WTC11 (cell line): Measurements from ENCODE around the gene ARID3C. TPM values are rescaled to one million over a fixed set of nuclear protein-coding genes. Genes with fewer than 3 reads are reported as not detected.

ENCODE experiments used
- ATAC-seq: fragments of 200-7000 bp; cut with Tn5 transposase; 2 replicates; pipeline ENCODE4 v1.10.0; 2021; ENCODE audit warnings: mild to moderate bottlenecking, moderate library complexity
- CTCF ChIA-PET: fragments of 300-600 bp; sonication (Branson Sonifier 250); formaldehyde crosslinking; loops from one replicate; lab custom pipeline; 2021; ENCODE audit warnings: antibody characterized with exemption; lab: Charles Lee
- POLR2A ChIA-PET: fragments of 350-600 bp; sonication (Branson Sonifier 250); formaldehyde crosslinking; loops from one replicate; lab custom pipeline; 2021; ENCODE audit warnings: antibody characterized with exemption; lab: Charles Lee
- DNase-seq: peaks from one replicate; pipeline ENCODE4 v3.0.0; 2021; ENCODE audit warnings: low spot score
- H3K27ac Mint-ChIP-seq: 2 replicates; pipeline ENCODE4 v1.8.0; 2021; ENCODE audit warnings: mixed read lengths
- H3K27me3 Mint-ChIP-seq: 2 replicates; pipeline ENCODE4 v1.8.0; 2021; ENCODE audit warnings: low read depth, mild to moderate bottlenecking, moderate library complexity, mixed read lengths
- H3K36me3 Mint-ChIP-seq: 2 replicates; pipeline ENCODE4 v1.8.0; 2021; ENCODE audit warnings: mixed read lengths
- H3K4me1 Mint-ChIP-seq: 2 replicates; pipeline ENCODE4 v1.8.0; 2022; ENCODE audit warnings: mixed read lengths
- H3K4me3 Mint-ChIP-seq: 2 replicates; pipeline ENCODE4 v1.8.0; 2021; ENCODE audit warnings: mild to moderate bottlenecking, moderate library complexity, mixed read lengths
- H3K9me3 Mint-ChIP-seq: 2 replicates; pipeline ENCODE4 v1.8.0; 2021; ENCODE audit warnings: mixed read lengths
- ETV6 ChIP-seq: sonication (generic); formaldehyde crosslinking; IDR thresholded peaks from 2 replicates; pipeline ENCODE4 v1.8.1; 2022; ENCODE audit warnings: mild to moderate bottlenecking, missing genetic modification reagents
- FOXP1 ChIP-seq: sonication (generic); formaldehyde crosslinking; IDR thresholded peaks from 2 replicates; pipeline ENCODE4 v1.8.0; 2022; ENCODE audit warnings: missing genetic modification reagents, mild to moderate bottlenecking, moderate library complexity, borderline replicate concordance
- JUN ChIP-seq: sonication (generic); formaldehyde crosslinking; IDR thresholded peaks from 2 replicates; pipeline ENCODE4 v1.8.0; 2023; ENCODE audit warnings: mild to moderate bottlenecking, missing genetic modification reagents
- NFYB ChIP-seq: sonication (generic); formaldehyde crosslinking; conservative IDR thresholded peaks from 2 replicates; pipeline ENCODE4 v1.8.0; 2022; ENCODE audit warnings: low read depth, missing genetic modification reagents
- STAT6 ChIP-seq: sonication (generic); formaldehyde crosslinking; conservative IDR thresholded peaks from 2 replicates; pipeline ENCODE4 v1.8.1; 2023; ENCODE audit warnings: mild to moderate bottlenecking, low read depth, missing genetic modification reagents, moderate library complexity
- TEAD1 ChIP-seq: sonication (generic); formaldehyde crosslinking; IDR thresholded peaks from 2 replicates; pipeline ENCODE4 v1.8.0; 2022; ENCODE audit warnings: mild to moderate bottlenecking, missing genetic modification reagents
- ZBTB21 ChIP-seq: sonication (generic); formaldehyde crosslinking; IDR thresholded peaks from 2 replicates; pipeline ENCODE4 v1.8.1; 2023; ENCODE audit warnings: mild to moderate bottlenecking, missing genetic modification reagents, borderline replicate concordance
- ZNF232 ChIP-seq: sonication (generic); formaldehyde crosslinking; IDR thresholded peaks from 2 replicates; pipeline ENCODE4 v1.8.0; 2022; ENCODE audit warnings: mild to moderate bottlenecking, missing genetic modification reagents
- ZNF423 ChIP-seq: fragments of 250-450 bp; sonication (Bioruptor Pico); IDR thresholded peaks from 2 replicates; pipeline ENCODE4 v2.1.2; 2022; ENCODE audit warnings: mild to moderate bottlenecking, moderate library complexity
- total RNA-seq: library from RNA; stranded (reverse); gene quantifications from 3 replicates; pipeline ENCODE4 v1.2.3, GENCODE V29; 2021
- TF ChIP-seq, protein P1 (sequence below): sonication (generic); formaldehyde crosslinking; IDR thresholded peaks from 2 replicates; pipeline ENCODE4 v1.8.0; 2022; ENCODE audit warnings: mild to moderate bottlenecking, missing genetic modification reagents
- TF ChIP-seq, protein P2 (sequence below): sonication (generic); formaldehyde crosslinking; IDR thresholded peaks from 2 replicates; pipeline ENCODE4 v1.8.0; 2022; ENCODE audit warnings: missing genetic modification reagents
- TF ChIP-seq, protein P3 (sequence below): sonication (generic); formaldehyde crosslinking; IDR thresholded peaks from 2 replicates; pipeline ENCODE4 v1.8.0; 2022; ENCODE audit warnings: mild to moderate bottlenecking, missing genetic modification reagents
- TF ChIP-seq, protein P4 (sequence below): fragments of 250-450 bp; sonication (Bioruptor Pico); conservative IDR thresholded peaks from 2 replicates; pipeline ENCODE4 v1.9.0; 2021; ENCODE audit warnings: mild to moderate bottlenecking

ARID3C gene
- total RNA-seq, 1 experiment from 2014 or later, result 0.15 TPM

GRCh38 chr9:34611811-34612787 lies 16.8 kb downstream of the ARID3C start, which contains the start of gene RPP25L (continued):
- TF ChIP-seq ZNF423 (no peak), JUN (CRISPR knock-in tag) (no peak), TEAD1 (CRISPR knock-in tag) (peak; percentile 53; the same call in 1 of the 2 replicates), FOXP1 (no peak; the same call in 1 of the 2 replicates), ZBTB21 (no peak), STAT6 (CRISPR knock-in tag) (no peak), ETV6 (CRISPR knock-in tag) (peak; percentile 34)
- TF ChIP-seq, protein P1, sequence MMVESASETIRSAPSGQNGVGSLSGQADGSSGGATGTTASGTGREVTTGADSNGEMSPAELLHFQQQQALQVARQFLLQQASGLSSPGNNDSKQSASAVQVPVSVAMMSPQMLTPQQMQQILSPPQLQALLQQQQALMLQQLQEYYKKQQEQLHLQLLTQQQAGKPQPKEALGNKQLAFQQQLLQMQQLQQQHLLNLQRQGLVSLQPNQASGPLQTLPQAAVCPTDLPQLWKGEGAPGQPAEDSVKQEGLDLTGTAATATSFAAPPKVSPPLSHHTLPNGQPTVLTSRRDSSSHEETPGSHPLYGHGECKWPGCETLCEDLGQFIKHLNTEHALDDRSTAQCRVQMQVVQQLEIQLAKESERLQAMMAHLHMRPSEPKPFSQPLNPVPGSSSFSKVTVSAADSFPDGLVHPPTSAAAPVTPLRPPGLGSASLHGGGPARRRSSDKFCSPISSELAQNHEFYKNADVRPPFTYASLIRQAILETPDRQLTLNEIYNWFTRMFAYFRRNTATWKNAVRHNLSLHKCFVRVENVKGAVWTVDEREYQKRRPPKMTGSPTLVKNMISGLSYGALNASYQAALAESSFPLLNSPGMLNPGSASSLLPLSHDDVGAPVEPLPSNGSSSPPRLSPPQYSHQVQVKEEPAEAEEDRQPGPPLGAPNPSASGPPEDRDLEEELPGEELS (CRISPR knock-in tag), result 0 out of 2 replicates have a peak, but pooled peaks have one; percentile 47
- TF ChIP-seq, protein P2, sequence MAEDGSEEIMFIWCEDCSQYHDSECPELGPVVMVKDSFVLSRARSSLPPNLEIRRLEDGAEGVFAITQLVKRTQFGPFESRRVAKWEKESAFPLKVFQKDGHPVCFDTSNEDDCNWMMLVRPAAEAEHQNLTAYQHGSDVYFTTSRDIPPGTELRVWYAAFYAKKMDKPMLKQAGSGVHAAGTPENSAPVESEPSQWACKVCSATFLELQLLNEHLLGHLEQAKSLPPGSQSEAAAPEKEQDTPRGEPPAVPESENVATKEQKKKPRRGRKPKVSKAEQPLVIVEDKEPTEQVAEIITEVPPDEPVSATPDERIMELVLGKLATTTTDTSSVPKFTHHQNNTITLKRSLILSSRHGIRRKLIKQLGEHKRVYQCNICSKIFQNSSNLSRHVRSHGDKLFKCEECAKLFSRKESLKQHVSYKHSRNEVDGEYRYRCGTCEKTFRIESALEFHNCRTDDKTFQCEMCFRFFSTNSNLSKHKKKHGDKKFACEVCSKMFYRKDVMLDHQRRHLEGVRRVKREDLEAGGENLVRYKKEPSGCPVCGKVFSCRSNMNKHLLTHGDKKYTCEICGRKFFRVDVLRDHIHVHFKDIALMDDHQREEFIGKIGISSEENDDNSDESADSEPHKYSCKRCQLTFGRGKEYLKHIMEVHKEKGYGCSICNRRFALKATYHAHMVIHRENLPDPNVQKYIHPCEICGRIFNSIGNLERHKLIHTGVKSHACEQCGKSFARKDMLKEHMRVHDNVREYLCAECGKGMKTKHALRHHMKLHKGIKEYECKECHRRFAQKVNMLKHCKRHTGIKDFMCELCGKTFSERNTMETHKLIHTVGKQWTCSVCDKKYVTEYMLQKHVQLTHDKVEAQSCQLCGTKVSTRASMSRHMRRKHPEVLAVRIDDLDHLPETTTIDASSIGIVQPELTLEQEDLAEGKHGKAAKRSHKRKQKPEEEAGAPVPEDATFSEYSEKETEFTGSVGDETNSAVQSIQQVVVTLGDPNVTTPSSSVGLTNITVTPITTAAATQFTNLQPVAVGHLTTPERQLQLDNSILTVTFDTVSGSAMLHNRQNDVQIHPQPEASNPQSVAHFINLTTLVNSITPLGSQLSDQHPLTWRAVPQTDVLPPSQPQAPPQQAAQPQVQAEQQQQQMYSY (CRISPR knock-in tag), result peak; percentile 62
- TF ChIP-seq, protein P3, sequence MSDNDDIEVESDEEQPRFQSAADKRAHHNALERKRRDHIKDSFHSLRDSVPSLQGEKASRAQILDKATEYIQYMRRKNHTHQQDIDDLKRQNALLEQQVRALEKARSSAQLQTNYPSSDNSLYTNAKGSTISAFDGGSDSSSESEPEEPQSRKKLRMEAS, result peak; percentile 63; the same call in 1 of the 2 replicates
- TF ChIP-seq, protein P4, sequence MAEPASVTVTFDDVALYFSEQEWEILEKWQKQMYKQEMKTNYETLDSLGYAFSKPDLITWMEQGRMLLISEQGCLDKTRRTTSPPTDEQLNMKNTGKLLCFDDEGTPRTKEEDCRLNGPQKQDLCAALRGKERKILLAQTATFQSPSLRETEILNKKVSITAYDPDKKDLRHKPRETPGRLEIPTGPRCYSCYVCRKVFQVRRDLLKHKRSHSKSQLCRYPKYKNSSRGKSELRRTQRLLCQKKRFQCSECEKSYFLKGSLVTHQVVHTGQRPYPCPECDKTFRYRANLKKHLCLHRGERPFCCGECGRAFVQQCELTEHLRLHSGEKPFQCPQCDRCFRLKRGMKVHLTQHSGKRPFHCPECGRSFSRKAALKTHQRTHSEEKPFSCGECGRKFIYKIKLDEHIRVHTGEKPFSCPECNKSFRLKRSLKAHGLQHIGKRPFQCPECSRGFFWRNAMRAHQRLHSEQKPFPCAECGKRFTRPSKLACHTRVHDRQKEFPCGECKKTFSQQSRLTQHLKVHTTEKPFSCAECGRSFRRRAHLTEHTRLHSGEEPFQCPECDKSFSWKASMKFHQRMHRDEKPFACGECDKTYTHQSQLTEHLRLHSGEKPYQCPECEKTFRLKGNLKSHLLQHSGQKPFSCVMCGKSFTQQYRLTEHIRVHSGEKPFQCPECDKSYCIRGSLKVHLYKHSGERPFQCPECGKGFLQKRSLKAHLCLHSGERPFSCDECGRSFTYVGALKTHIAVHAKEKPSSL (CRISPR knock-in tag), result no peak

DNA sequence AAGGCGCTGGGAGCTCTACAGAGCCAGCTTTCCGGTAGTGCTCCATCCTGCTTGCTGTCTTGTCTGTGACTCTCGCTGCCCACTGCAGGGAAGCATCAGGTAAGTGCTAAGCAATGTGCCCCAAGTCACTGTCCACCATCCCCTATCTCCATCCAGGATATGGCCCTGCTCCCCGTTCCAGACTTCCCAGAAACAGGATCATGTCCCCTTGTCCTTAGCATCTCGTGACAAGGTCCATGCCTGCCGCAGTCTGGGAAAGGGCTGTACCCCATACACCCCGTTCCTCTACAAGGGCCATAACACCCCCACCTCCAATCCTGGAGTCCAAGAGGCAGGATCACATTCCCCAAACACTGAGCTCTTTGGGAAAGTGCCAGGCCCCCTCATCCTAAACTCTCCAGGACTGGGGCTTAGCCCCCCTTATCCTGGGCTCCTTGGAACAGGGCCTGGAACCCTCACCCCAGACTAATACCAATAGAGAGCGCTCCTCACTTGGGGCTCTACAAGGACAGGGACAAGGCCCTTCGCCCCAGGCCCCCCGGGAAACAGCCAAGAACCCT lies 17.5 kb downstream of the ARID3C start:
- DNase-seq (no peak), ATAC-seq (peak; percentile 15)
- ChIA-PET CTCF (interaction anchor here (0.6 to 3.6 kb wide), 13 partner anchors 12 to 208 kb away, joined by 3 to 19 read pairs (median 3); partner anchors contain the start of gene ARID3C), POLR2A (interaction anchor here (1.1 kb wide), 1 partner anchor 27 kb away, joined by 3 read pairs; the partner anchor contains the start of gene SIGMAR1)
- peak overlapping the region; percentile 82 for H3K27ac Mint-ChIP-seq
- H3K4me1 Mint-ChIP-seq, result peaks cover 20% of the 10 kb centered on the region
- no peaks in the 10 kb centered on the region for H3K36me3 Mint-ChIP-seq
- no peaks in the 10 kb centered on the region for H3K9me3 Mint-ChIP-seq
- TF ChIP-seq NFYB (CRISPR knock-in tag), result no peak
- 0 out of 2 replicates have a peak, but pooled peaks have one; percentile 5 for TF ChIP-seq ZNF232 (CRISPR knock-in tag)
- H3K4me3 Mint-ChIP-seq, result peak overlapping the region; percentile 82
- H3K27me3 Mint-ChIP-seq, result peaks cover 8% of the 10 kb centered on the region
